Activated CD8-positive, alpha-beta memory T cell treated with anti-CD3 and anti-CD28 coated beads for 36 hours (primary cell): Measurements from ENCODE around the gene IDE. TPM values are rescaled to one million over a fixed set of nuclear protein-coding genes. Genes with fewer than 3 reads are reported as not detected.
"Not testable (repeated sequence)": the region's sequence is repeated elsewhere in the genome, so short reads cannot be mapped to it uniquely, and the experiment has no call there.

ENCODE experiments used
- CTCF ChIA-PET: fragments of 350-600 bp; sonication (Branson Sonifier 250); formaldehyde crosslinking; loops from one replicate; lab custom pipeline; 2021; ENCODE audit warnings: antibody characterized with exemption; lab: Charles Lee
- POLR2A ChIA-PET: fragments of 350-600 bp; sonication (Branson Sonifier 250); formaldehyde crosslinking; loops from one replicate; lab custom pipeline; 2021; ENCODE audit warnings: antibody characterized with exemption; lab: Charles Lee
- total RNA-seq, 2 experiments: library from RNA; stranded (reverse); gene quantifications; one replicate each; pipeline ENCODE4 v1.2.3, GENCODE V29; 2021

The IDE gene
- total RNA-seq, 2 experiments from 2014 or later, result 43.4 to 44.1 TPM

GRCh38 chr10:92451431-92451830 lies 122.5 kb downstream of the IDE start:
- CTCF ChIA-PET, result no interaction called here
- POLR2A ChIA-PET, result no interaction called here

GRCh38 chr10:92450896-92451295 lies 123.0 kb downstream of the IDE start:
- CTCF ChIA-PET, result no interaction called here
- POLR2A ChIA-PET, result no interaction called here

- POLR2A ChIA-PET, result no interaction called here
Observed at GRCh38 chr10:92440578-92440977, 133.3 kb downstream of the IDE start.

GRCh38 chr10:92438220-92438619 lies 135.7 kb downstream of the IDE start:
- ChIA-PET CTCF (interaction anchor here (0.6 kb wide), 1 partner anchor 351 kb away, joined by 3 read pairs; no protein-coding TSS in a partner anchor), POLR2A (no interaction called here)

More at GRCh38 chr10:92440578-92440977, 133.3 kb downstream of the IDE start:
- CTCF ChIA-PET, result no interaction called here

GRCh38 chr10:92436611-92437010 lies 137.3 kb downstream of the IDE start:
- CTCF ChIA-PET, result interaction anchor here (1.3 kb wide), 1 partner anchor 15 kb away, joined by 3 read pairs; no protein-coding TSS in a partner anchor
- POLR2A ChIA-PET, result no interaction called here

- CTCF ChIA-PET, result interaction anchor here (0.7 to 1.3 kb wide), 2 partner anchors 14 to 181 kb away, joined by 3 read pairs; no protein-coding TSS in a partner anchor
- POLR2A ChIA-PET, result not testable (repeated sequence)
Observed at GRCh38 chr10:92436065-92436464, 137.8 kb downstream of the IDE start.

GRCh38 chr10:92434385-92434784 lies 139.5 kb downstream of the IDE start:
- CTCF ChIA-PET, result interaction anchor here (0.6 to 1.0 kb wide), 4 partner anchors 38 to 346 kb away, joined by 3 read pairs; no protein-coding TSS in a partner anchor

GRCh38 chr10:92432596-92432995 lies 141.3 kb downstream of the IDE start:
- ChIA-PET CTCF (no interaction called here), POLR2A (no interaction called here)

More at GRCh38 chr10:92434385-92434784, 139.5 kb downstream of the IDE start:
- POLR2A ChIA-PET, result interaction anchor here (0.6 kb wide), 1 partner anchor 38 kb away, joined by 3 read pairs; no protein-coding TSS in a partner anchor

DNA sequence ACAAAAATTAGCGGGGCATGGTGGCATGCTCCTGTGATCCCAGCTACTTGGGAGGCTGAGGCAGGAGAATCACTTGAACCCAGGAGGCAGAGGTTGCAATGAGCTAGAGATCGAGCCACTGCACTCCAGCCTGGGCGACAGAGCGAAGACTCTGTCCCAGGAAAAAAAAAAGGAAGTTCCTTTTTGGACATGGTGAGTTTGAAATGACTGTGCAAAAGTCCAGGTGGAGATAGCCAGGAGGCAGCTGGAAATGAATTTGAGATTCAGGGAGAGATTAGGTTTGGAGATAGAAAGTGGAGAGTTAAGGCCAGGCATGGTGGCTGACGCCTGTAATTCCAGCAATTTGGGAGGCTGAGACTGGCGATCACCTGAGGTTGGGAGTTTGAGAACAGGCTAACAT lies 143.8 kb downstream of the IDE start:
- ChIA-PET CTCF (no interaction called here), POLR2A (no interaction called here)

GRCh38 chr10:92421550-92421949 lies 152.3 kb downstream of the IDE start:
- POLR2A ChIA-PET, result no interaction called here

GRCh38 chr10:92420546-92421275 lies 153.2 kb downstream of the IDE start:
- ChIA-PET POLR2A (interaction anchor here (0.6 kb wide), 1 partner anchor 482 kb away, joined by 3 read pairs; no protein-coding TSS in a partner anchor), CTCF (interaction anchor here (0.6 kb wide), 1 partner anchor 13 kb away, joined by 3 read pairs; no protein-coding TSS in a partner anchor)

More at GRCh38 chr10:92421550-92421949, 152.3 kb downstream of the IDE start:
- CTCF ChIA-PET, result interaction anchor here (0.9 kb wide), 1 partner anchor 15 kb away, joined by 3 read pairs; no protein-coding TSS in a partner anchor

- CTCF ChIA-PET, result interaction anchor here (0.6 kb wide), 1 partner anchor 14 kb away, joined by 3 read pairs; no protein-coding TSS in a partner anchor
- POLR2A ChIA-PET, result interaction anchor here (0.6 kb wide), 1 partner anchor 481 kb away, joined by 3 read pairs; no protein-coding TSS in a partner anchor
Observed at GRCh38 chr10:92419740-92420545, 153.9 kb downstream of the IDE start.

- POLR2A ChIA-PET, result no interaction called here
- CTCF ChIA-PET, result no interaction called here
Observed at GRCh38 chr10:92418891-92419290, 155.0 kb downstream of the IDE start.

- ChIA-PET POLR2A (no interaction called here), CTCF (no interaction called here)
Observed at GRCh38 chr10:92418221-92418620, 155.7 kb downstream of the IDE start.

GRCh38 chr10:92413519-92413918 lies 160.4 kb downstream of the IDE start:
- CTCF ChIA-PET, result no interaction called here
- POLR2A ChIA-PET, result no interaction called here

DNA sequence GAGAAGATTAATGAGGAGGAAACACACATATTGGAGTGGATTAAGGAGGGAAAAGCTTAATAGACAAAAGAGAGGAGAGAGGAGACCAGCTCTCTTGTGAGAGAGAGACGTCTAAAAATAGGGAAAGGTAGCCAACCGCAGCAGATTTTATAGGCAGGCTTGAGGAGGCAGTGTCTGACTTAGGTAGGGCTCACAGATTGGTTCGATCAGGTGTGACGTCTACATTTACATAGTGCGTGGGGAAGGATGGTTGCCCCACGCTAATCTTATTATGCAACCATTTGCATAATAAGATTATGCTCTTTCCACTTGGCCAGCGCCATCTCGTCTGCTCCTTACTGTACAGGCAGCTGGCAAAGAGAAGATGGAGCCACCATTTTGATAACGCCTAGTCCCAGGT lies 160.9 kb downstream of the IDE start:
- CTCF ChIA-PET, result no interaction called here

DNA sequence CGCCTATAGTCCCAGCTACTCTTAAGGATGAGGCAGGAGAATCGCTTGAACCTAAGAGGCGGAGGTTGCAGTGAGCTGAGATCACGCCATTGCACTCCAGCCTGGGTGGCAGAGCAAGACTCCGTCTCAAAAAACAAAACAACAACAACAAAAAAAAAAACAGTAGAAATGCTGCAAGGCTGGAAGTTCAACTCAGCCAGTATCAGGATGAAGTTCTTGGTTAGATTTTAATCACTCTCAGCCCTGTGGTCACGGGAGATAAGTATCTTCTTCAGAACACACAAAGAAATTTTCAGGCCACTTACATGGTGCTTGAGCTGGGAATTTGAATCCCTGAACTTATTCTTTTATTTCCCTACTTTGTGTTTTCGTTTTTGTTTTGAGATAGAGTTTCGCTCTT lies 162.5 kb downstream of the IDE start:
- ChIA-PET CTCF (no interaction called here), POLR2A (no interaction called here)

More for the DNA sequence above, 160.9 kb downstream of the IDE start:
- POLR2A ChIA-PET, result no interaction called here

- POLR2A ChIA-PET, result no interaction called here
Observed at GRCh38 chr10:92410501-92410900, 163.4 kb downstream of the IDE start.

GRCh38 chr10:92408017-92408361 lies 165.9 kb downstream of the IDE start:
- POLR2A ChIA-PET, result no interaction called here

More at GRCh38 chr10:92410501-92410900, 163.4 kb downstream of the IDE start:
- CTCF ChIA-PET, result no interaction called here

More at GRCh38 chr10:92408017-92408361, 165.9 kb downstream of the IDE start:
- CTCF ChIA-PET, result no interaction called here
